AG09309 (cell line): ENCODE measurements around the gene KLHL1.
"Not testable (repeated sequence)": the region's sequence is repeated elsewhere in the genome, so short reads cannot be mapped to it uniquely, and the experiment has no call there.

ENCODE experiments used
- DNase-seq: peaks from one replicate; pipeline ENCODE4 v3.0.0-alpha.2; 2010; ENCODE audit warnings: low read depth
- H3K4me3 ChIP-seq: 2 replicates; pipeline ENCODE4 v1.5.1; 2011; ENCODE audit warnings: mild to moderate bottlenecking, low read depth, low read length, moderate library complexity; ENCODE audit not compliant: control insufficient read depth
- TF ChIP-seq, protein P1 (sequence below): IDR thresholded peaks from 2 replicates; pipeline ENCODE4 v1.5.1; 2011; ENCODE audit warnings: mild to moderate bottlenecking, low read depth, low read length, inconsistent platforms; ENCODE audit not compliant: insufficient read depth, control insufficient read depth; ENCODE audit errors: missing control alignments

Gene KLHL1, protein sequence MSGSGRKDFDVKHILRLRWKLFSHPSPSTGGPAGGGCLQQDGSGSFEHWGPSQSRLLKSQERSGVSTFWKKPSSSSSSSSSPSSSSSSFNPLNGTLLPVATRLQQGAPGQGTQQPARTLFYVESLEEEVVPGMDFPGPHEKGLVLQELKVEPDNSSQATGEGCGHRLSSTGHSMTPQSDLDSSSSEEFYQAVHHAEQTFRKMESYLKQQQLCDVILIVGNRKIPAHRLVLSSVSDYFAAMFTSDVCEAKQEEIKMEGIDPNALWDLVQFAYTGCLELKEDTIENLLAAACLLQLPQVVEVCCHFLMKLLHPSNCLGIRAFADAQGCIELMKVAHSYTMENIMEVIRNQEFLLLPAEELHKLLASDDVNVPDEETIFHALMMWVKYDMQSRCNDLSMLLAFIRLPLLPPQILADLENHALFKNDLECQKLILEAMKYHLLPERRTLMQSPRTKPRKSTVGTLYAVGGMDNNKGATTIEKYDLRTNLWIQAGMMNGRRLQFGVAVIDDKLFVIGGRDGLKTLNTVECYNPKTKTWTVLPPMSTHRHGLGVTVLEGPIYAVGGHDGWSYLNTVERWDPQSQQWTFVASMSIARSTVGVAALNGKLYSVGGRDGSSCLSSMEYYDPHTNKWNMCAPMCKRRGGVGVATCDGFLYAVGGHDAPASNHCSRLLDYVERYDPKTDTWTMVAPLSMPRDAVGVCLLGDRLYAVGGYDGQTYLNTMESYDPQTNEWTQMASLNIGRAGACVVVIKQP

DNA sequence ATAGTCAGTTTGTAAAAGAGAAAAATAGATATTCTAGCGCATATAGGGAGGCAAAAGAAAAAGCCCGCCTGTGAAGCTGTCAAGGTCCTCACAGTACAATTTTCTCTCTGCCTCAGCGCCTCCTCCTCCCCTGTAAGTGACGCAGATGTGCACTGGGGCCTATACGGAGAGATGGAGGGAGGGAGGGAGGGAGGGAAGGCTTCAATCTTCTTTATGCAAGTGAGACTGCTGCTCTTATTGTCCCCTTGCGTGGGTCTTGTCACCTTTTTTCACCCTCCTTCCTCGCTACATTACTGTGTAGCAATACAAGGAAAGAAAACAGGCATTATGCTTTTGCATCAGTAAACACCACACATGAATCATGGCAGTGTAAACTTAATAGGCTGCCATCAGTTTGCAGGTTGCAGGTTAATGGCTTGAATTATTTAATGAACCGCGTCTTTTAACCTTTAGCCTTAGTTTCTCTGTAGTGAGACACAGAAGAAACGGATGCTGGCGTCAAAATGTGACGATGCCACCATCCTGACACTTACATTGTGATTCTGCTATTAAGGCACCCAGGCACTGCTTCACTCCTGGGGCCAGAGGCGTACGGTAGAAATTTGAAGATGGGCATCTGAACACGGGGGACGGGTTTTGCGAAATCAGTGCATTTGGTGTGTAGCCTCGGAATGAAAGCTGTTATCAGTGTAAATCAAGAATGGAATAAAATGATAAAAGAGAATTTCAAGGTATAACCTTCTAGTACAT is at the start of gene KLHL1:
KLHL1 (minus strand) TSS at position 97 of the 750 bp plus-strand sequence. CDS start 753 bp downstream, outside the sequence.
- no peak within 1 kb of the TSS for H3K4me3 ChIP-seq

DNA sequence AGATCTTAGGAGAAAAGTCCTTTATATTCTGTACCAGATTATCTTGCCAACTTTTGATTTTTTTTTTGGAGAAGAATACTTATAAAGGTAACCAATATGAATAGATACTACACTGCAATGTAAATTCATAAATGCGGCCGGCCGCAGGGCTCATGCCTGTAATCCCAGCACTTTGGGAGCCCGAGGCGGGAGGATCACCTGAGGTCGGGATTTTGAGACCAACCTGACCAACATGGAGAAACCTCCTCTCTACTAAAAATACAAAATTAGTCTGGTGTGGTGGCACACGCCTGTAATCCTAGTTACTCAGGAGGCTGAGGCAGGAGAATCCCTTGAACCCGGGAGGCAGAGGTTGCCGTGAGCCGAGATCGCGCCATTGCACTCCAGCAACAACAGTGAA is 34.4 kb upstream of the KLHL1 start:
- DNase-seq, H3K4me3 ChIP-seq: not testable (repeated sequence)

More for the DNA sequence above, at the start of gene KLHL1:
- TF ChIP-seq, protein P1, sequence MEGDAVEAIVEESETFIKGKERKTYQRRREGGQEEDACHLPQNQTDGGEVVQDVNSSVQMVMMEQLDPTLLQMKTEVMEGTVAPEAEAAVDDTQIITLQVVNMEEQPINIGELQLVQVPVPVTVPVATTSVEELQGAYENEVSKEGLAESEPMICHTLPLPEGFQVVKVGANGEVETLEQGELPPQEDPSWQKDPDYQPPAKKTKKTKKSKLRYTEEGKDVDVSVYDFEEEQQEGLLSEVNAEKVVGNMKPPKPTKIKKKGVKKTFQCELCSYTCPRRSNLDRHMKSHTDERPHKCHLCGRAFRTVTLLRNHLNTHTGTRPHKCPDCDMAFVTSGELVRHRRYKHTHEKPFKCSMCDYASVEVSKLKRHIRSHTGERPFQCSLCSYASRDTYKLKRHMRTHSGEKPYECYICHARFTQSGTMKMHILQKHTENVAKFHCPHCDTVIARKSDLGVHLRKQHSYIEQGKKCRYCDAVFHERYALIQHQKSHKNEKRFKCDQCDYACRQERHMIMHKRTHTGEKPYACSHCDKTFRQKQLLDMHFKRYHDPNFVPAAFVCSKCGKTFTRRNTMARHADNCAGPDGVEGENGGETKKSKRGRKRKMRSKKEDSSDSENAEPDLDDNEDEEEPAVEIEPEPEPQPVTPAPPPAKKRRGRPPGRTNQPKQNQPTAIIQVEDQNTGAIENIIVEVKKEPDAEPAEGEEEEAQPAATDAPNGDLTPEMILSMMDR = no peak
- no peak for DNase-seq

DNA sequence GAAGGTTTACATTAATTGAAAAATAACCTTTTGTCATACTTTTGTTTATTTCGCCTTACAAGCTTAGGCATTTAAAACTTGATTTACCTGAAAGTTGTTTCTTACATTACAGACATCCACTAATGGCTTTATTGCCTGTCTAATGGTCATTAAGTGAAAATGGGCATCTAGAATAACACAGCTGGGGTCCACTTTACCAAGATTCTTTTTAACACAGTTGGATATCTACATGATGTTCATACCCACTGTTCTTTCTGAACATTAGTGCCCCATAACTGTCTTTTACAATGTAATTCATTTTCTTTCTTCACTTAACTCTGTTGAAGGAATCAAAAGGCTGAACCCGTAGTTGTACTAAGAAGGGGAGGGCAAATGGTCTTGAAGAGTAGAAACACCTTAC is 19.8 kb upstream of the KLHL1 start:
- H3K4me3 ChIP-seq = no peak overlapping the region

DNA sequence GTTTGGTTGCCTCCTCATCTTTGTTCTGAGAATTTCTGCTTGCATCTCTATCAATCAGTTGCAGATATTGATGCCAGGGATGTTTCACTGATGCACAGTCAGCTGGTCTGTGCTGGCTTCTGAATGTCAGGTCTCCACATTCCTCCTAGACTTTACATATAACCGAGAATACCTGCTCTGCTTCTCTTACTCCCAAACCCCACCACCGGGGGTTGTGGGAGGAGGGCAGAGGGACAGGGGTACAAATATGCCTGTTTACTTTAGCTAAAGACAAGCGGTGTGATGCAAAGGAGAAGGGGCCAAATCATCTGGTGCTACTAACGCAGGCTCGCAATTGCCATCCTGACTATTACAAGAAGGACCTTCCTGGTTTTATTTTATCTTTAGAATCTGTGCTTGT is 17.4 kb upstream of the KLHL1 start:
- no peak for DNase-seq
- no peak overlapping the region for H3K4me3 ChIP-seq
- TF ChIP-seq, protein P1 = no peak

More for the DNA sequence above, 19.8 kb upstream of the KLHL1 start:
- TF ChIP-seq, protein P1 = no peak
- no peak for DNase-seq

DNA sequence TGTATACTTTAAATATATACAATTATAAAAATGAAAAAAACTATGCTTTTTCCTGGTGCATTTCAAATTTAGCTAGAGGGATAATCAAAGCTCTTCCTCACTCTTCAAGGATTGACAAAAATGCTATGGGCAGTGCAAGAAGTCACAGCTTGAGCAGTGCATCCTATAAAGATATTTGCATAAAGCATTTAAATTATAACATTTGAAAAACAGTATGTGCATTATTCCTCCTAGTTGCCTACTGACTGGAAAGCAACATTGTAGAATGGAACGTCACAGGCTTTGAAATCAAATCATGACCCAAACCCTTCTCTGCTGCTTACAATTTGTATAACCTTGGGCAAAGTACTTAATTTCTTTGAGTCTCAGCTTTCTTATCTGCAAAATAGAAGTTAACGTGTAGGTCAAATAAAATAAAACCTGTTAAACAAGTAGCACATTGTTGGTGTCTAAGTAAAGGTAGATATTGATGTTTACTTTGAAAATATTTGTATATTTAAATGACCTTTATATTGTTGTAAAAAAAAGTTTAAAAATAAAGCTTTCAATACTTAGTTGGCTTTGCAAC is 9.2 kb upstream of the KLHL1 start:
- TF ChIP-seq, protein P1 = no peak
- no peak for DNase-seq
- no peak overlapping the region for H3K4me3 ChIP-seq

DNA sequence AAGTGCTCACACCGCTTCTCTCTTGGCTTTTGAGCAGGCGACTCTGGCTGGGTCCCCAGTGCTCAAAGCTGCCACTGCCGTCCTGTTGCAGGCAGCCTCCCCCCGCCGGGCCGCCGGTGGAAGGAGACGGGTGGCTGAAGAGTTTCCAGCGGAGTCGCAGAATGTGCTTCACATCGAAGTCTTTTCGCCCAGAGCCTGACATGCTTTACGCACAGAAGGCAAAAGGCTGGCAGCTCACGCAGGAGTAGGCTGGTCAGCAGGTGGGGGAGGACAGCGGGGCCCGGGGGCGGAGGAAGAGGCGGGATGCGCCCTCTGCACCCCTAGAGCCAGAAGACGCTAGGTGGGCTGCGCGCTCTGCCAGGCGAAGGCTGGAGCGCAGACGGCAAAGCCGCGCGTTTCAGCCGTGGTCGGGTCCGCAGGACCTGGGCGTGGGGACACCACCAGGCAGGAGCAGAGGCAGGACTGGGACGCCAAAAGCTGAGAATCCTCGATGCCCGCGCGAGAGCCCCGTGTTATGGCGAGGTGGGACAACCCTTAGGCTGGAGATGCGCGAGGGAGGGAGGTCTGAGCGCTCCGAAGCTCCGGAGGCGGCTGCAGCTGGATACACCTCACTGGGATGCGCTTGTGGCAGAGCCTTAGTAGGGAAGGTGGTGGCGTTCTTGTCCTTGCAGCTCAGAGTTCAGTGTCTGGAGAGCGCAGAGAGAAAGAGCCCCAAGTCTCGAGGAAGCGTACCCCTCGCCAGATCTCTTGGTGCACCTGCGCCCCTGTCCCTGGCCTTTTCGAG is 562 bp downstream of the KLHL1 start, which contains the start of gene ATXN8OS:
ATXN8OS (plus strand) TSS at position 329 of the 784 bp plus-strand sequence.
- no peak within 1 kb of the TSS for H3K4me3 ChIP-seq
- TF ChIP-seq, protein P1 = no peak
- no peak for DNase-seq
